ENCODE measurements around the gene CDON.
"Not testable (repeated sequence)": the region's sequence is repeated elsewhere in the genome, so short reads cannot be mapped to it uniquely, and the experiment has no call there.

The CDON gene

DNA sequence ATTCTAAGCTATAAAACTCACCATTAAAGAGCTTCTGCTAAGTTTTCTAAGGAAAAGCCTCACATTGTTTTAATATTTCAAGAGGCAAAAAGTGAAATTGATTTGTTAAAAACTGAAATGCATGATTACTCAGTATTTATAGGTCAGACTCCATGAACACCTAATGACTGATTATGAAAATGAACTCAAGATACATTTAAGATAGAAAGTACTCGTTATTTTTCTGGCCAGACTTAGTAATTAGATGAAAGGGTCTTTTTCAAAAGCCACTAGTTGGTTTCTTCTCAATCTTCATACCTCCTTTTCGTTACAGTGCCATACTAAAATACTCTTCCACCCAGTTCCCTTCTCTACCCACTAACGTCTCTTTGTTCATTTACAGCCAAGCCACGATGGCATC lies 60.5 kb downstream of the CDON start:
- TF ChIP-seq PAX5 (IDR thresholded peaks at IDR 0.05; ENCODE audit: insufficient read depth, low read length, severe bottlenecking): no peak
- no peak for TF ChIP-seq TAF1 (IDR thresholded peaks at IDR 0.05; ENCODE audit: low read depth, low read length)
- TF ChIP-seq SPI1 (IDR thresholded peaks at IDR 0.05; ENCODE audit: low read depth, low read length): no peak
- no peak for TF ChIP-seq POLR2AphosphoS5 (IDR thresholded peaks at IDR 0.05; ENCODE audit: low read depth, low read length)
- TF ChIP-seq POLR2A (IDR thresholded peaks at IDR 0.05; ENCODE audit: low read depth, low read length): no peak
- no peak for TF ChIP-seq POU2F2 (IDR thresholded peaks at IDR 0.05; ENCODE audit: low read depth, low read length)
- no peak for FAIRE-seq
- DNase-seq (ENCODE audit: insufficient read length, low spot score): no peak

DNA sequence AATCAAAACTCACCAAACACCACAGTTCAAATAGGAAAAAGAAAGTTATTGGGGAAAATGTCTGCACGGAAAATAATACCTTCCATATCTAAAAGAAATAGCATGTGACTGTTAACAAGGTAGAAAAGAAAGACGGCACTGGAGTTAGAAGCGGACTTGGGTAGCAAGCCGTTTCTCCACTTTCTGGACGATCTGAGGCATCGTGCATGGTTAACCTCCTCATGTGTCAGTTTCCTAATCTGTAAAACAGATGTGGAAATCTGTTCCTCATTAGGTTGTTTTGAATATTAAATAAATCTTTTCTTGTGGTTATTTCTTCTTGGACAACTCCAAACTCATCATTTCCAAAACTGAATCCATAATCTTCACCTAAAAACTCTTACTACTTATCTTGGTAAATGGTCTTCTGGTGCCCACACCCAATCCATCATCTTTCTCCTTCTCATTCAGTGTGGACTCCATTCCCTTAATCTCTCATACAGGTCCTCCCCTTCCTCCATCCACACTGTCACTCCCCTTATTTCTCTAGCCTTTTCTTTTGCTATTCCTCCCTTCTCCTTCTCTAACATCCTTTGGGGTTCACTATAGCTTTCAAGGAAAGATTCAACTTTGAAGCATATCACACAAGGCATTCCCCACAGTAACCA lies 63.3 kb downstream of the CDON start:
- FAIRE-seq (no peak), DNase-seq (ENCODE audit: insufficient read length, low spot score) (no peak)
- TF ChIP-seq POLR2A (IDR thresholded peaks at IDR 0.05; ENCODE audit: low read depth, low read length) (no peak), TAF1 (IDR thresholded peaks at IDR 0.05; ENCODE audit: low read depth, low read length) (no peak), SPI1 (IDR thresholded peaks at IDR 0.05; ENCODE audit: low read depth, low read length) (no peak), POLR2AphosphoS5 (IDR thresholded peaks at IDR 0.05; ENCODE audit: low read depth, low read length) (no peak), PAX5 (IDR thresholded peaks at IDR 0.05; ENCODE audit: insufficient read depth, low read length, severe bottlenecking) (no peak), POU2F2 (IDR thresholded peaks at IDR 0.05; ENCODE audit: low read depth, low read length) (no peak)

DNA sequence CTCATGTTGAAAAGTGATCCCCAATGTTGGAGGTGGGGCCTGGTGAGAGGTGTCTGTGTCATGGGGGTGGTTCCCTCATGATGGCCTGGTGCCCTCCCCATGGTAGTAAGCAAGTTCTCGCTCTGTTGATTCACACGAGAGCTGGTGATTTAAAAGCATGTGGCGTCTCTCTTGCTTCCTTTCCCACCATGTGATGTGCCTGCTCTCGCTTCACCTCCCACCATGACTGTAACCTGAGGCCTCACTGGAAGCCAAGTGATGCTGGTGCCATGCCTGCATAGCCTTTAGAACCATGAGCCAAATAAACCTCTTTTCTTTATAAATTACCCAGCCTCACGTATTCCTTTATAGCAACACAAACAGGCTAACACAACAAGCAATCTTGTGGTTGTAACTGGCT lies 64.4 kb downstream of the CDON start:
- no peak for TF ChIP-seq PAX5 (IDR thresholded peaks at IDR 0.05; ENCODE audit: insufficient read depth, low read length, severe bottlenecking)
- no peak for TF ChIP-seq POLR2AphosphoS5 (IDR thresholded peaks at IDR 0.05; ENCODE audit: low read depth, low read length)
- no peak for TF ChIP-seq TAF1 (IDR thresholded peaks at IDR 0.05; ENCODE audit: low read depth, low read length)
- no peak for TF ChIP-seq POLR2A (IDR thresholded peaks at IDR 0.05; ENCODE audit: low read depth, low read length)
- TF ChIP-seq SPI1 (IDR thresholded peaks at IDR 0.05; ENCODE audit: low read depth, low read length): no peak
- no peak for TF ChIP-seq POU2F2 (IDR thresholded peaks at IDR 0.05; ENCODE audit: low read depth, low read length)
- no peak for DNase-seq (ENCODE audit: insufficient read length, low spot score)
- FAIRE-seq: no peak

DNA sequence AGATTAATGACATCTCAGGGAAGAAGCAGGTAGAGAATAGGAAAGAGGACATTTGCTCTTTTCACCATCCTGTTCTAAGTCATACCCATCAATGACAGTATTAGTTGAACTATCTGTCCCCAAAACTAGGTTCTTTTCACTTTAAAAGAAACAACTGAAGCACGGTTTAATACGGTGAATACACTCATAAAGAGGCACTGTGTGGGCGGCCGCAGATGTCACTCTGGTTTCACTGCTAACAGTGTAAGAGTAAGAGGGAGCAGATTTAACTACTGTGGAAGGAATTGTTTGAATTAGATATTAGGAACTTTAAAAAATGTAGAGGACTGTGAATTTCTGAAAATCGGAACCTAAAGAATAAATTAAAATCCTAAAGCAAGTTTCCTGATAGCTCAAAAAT lies 67.4 kb downstream of the CDON start:
- FAIRE-seq (peak; percentile 62), DNase-seq (ENCODE audit: insufficient read length, low spot score) (no peak)
- TF ChIP-seq SPI1 (IDR thresholded peaks at IDR 0.05; ENCODE audit: low read depth, low read length) (no peak), PAX5 (IDR thresholded peaks at IDR 0.05; ENCODE audit: insufficient read depth, low read length, severe bottlenecking) (no peak), TAF1 (IDR thresholded peaks at IDR 0.05; ENCODE audit: low read depth, low read length) (no peak), POLR2AphosphoS5 (IDR thresholded peaks at IDR 0.05; ENCODE audit: low read depth, low read length) (no peak), POU2F2 (IDR thresholded peaks at IDR 0.05; ENCODE audit: low read depth, low read length) (no peak), POLR2A (IDR thresholded peaks at IDR 0.05; ENCODE audit: low read depth, low read length) (no peak)

DNA sequence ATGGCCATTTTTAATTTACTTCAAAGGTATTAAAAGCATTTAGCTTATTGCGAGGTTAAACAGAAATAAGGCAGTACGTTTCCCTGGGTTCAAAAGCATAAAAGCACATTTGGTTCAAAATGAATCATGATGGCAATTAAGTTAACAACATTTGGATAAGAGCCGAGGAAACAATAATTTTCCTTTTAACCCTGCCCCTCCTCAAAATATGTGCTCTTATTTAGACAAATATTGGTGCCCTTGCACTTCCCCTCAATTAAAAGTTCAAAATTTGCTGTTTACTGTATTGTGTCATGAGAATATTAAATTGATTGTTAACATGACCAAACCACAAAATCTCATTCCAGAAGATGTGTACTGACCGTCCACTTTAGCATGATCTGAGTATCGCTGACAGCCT lies 68.2 kb downstream of the CDON start:
- TF ChIP-seq POLR2AphosphoS5 (IDR thresholded peaks at IDR 0.05; ENCODE audit: low read depth, low read length) (no peak), SPI1 (IDR thresholded peaks at IDR 0.05; ENCODE audit: low read depth, low read length) (no peak), TAF1 (IDR thresholded peaks at IDR 0.05; ENCODE audit: low read depth, low read length) (no peak), POLR2A (IDR thresholded peaks at IDR 0.05; ENCODE audit: low read depth, low read length) (no peak), POU2F2 (IDR thresholded peaks at IDR 0.05; ENCODE audit: low read depth, low read length) (no peak), PAX5 (IDR thresholded peaks at IDR 0.05; ENCODE audit: insufficient read depth, low read length, severe bottlenecking) (no peak)
- FAIRE-seq (no peak), DNase-seq (ENCODE audit: insufficient read length, low spot score) (no peak)

DNA sequence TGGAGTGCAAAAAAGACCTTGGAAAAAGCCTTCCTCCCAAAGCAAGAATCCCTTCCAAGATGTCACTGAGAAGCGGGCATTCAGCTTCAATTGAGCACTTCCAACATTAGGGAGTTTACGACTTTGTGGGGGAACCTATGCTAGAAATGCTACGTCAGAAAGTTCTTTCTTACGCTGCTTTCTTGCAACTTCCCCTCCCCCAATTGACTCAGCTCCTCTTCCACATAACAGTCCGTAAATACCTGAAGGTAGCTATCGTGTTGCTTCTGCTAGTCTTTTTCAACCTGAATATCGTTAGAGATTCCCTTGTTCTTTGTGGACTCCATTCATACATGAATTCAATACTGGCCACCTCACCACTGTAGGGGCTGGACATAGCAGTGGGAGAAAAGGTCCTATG lies 69.8 kb downstream of the CDON start:
- DNase-seq (ENCODE audit: insufficient read length, low spot score): no peak
- TF ChIP-seq TAF1 (IDR thresholded peaks at IDR 0.05; ENCODE audit: low read depth, low read length): no peak
- no peak for TF ChIP-seq POLR2AphosphoS5 (IDR thresholded peaks at IDR 0.05; ENCODE audit: low read depth, low read length)
- TF ChIP-seq SPI1 (IDR thresholded peaks at IDR 0.05; ENCODE audit: low read depth, low read length): no peak
- TF ChIP-seq POLR2A (IDR thresholded peaks at IDR 0.05; ENCODE audit: low read depth, low read length): no peak
- TF ChIP-seq POU2F2 (IDR thresholded peaks at IDR 0.05; ENCODE audit: low read depth, low read length): no peak
- no peak for TF ChIP-seq PAX5 (IDR thresholded peaks at IDR 0.05; ENCODE audit: insufficient read depth, low read length, severe bottlenecking)
- FAIRE-seq: peak; percentile 20

DNA sequence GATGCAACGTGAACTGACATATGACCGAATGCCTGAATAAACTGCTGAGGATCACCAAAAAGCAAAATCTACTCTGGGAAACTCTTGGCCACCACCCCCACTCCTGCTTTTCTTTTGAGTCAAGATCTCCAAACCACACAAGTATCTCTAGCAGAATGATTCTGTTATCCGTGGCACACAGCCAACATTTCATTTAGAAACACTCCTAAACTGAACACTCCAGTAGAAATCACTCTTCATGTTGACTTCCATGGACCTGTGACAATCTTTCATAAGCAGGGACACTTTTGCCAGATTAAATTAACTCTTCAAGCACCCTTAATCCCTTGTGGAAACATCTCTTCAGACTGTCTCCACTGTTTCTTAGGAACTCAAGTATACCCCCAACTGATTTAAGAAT lies 72.4 kb downstream of the CDON start:
- no peak for FAIRE-seq
- no peak for TF ChIP-seq POU2F2 (IDR thresholded peaks at IDR 0.05; ENCODE audit: low read depth, low read length)
- TF ChIP-seq POLR2A (IDR thresholded peaks at IDR 0.05; ENCODE audit: low read depth, low read length): no peak
- TF ChIP-seq SPI1 (IDR thresholded peaks at IDR 0.05; ENCODE audit: low read depth, low read length): no peak
- no peak for TF ChIP-seq POLR2AphosphoS5 (IDR thresholded peaks at IDR 0.05; ENCODE audit: low read depth, low read length)
- no peak for TF ChIP-seq PAX5 (IDR thresholded peaks at IDR 0.05; ENCODE audit: insufficient read depth, low read length, severe bottlenecking)
- DNase-seq (ENCODE audit: insufficient read length, low spot score): no peak

DNA sequence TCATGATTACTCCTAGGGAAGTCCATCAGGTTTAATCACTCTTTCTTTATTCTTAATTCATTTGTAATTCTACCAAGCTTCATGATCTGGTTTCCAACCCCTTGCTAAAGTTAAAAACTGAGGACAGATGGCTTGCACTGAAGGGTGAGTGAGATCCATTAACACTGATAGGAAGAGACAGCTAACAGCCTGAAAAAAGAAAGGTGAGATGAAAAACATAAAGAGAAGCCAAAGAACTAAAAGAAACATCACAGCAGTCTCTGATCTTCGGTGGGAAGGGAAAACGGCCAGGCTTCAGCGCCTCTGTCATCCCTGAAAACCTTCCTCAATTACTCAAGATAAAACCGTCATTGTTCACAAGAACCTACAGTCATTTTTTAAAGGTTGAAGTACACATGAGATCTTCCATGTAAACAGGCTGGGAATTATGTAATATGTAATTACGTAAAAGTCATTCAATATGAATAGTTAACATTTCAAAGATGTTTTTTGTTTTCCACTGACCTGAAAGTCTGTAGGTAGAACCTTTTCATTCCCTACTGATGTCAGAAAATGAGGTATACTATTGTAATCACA lies 75.5 kb downstream of the CDON start:
- DNase-seq (ENCODE audit: insufficient read length, low spot score) (no peak), FAIRE-seq (no peak)
- TF ChIP-seq TAF1 (IDR thresholded peaks at IDR 0.05; ENCODE audit: low read depth, low read length) (no peak), POLR2AphosphoS5 (IDR thresholded peaks at IDR 0.05; ENCODE audit: low read depth, low read length) (no peak), POU2F2 (IDR thresholded peaks at IDR 0.05; ENCODE audit: low read depth, low read length) (no peak), PAX5 (IDR thresholded peaks at IDR 0.05; ENCODE audit: insufficient read depth, low read length, severe bottlenecking) (no peak), SPI1 (IDR thresholded peaks at IDR 0.05; ENCODE audit: low read depth, low read length) (no peak), POLR2A (IDR thresholded peaks at IDR 0.05; ENCODE audit: low read depth, low read length) (no peak)

DNA sequence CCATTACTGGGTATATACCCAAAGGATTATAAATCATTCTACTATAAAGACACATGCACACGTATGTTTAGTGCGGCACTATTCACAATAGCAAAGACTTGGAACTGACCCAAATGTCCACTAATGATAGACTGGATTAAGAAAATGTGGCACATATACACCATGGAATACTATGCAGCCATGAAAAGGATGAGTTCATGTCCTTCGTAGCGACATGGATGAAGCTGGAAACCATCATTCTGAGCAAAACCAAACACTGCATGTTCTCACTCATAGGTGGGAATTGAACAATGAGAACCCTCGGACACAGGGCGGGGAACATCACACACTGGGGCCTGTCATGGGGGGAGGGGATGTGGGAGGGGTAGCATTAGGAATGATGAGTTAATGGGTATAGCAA lies 76.7 kb downstream of the CDON start:
- not testable (repeated sequence) for DNase-seq (ENCODE audit: insufficient read length, low spot score); FAIRE-seq

DNA sequence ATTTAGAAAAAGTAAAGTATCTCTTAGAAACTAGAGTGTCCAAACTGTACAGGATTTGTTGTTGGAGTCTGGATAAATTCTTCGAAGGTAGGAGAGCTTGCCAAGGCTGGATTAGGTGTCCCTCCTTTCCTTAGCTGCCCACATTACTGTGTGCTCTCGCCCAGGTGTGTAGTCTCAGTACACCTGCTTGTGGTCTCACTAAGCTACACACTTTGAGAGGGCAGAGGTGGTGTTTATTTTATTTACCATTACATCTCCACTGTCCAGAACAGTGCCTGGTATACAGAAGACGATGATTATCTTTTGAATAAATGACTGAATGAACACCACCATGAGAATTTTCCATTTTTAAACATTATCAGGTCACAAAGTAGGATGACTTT lies 80.3 kb downstream of the CDON start:
- TF ChIP-seq POLR2AphosphoS5 (IDR thresholded peaks at IDR 0.05; ENCODE audit: low read depth, low read length) (no peak), POU2F2 (IDR thresholded peaks at IDR 0.05; ENCODE audit: low read depth, low read length) (no peak)
- DNase-seq (ENCODE audit: insufficient read length, low spot score) (no peak), FAIRE-seq (no peak)

Data from GM12891 (cell line).